HL-60/S4 treated with phorbol 12-myristate 13-acetate at 8.2 ng/mL for 4 days and 3 days (cell line): ENCODE data around the gene TM7SF2.

ENCODE experiments used
- in situ Hi-C: fragments of 300-500 bp; cut with MboI; formaldehyde crosslinking; loops from 2 replicates; pipeline ENCODE4 v1.15.0; 2022; ENCODE audit warnings: low sequenced_read_pairs

Gene TM7SF2

DNA sequence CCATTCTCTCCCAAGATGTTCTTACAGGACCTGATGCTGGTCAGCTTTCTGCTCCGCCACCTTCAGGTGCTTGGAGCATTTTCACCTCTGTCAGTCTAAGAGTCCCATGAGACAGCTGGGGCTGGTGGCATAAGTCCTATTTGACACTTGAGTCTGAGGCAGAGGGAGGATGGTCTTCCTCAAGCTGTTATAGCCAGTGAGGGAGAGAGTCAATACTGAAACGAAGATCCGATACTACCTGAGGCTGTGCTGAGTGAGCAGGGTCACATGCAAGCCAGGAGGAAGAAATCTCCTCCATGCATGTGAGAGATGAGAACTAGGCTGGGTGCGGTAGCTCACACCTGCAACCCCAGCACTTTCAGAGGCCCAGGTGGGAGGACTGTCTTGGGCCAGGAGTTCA, 22.1 kb upstream of the TM7SF2 start:
- in situ Hi-C loops: no loop called here

DNA sequence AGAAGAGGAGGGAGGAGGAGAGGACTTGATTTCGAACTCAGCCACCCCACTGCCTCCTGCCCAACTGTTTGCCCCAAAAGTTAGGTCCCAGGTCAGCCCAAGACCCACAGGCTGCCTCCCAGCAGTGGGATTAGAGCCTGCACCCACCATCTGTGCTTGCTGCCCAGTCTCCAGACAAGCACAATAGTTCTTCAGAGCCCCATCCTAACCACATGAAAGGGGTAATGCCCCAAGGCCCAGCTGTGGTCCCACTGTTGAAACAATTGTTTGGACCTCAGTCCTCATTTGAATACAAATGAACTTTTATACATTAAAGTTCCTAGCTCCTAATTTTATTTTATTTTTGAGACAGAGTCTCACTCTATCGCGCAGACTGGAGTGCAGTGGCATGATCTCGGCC, 21.0 kb upstream of the TM7SF2 start:
- in situ Hi-C loops: no loop called here

- in situ Hi-C loops: no loop called here
These were observed 16.2 kb upstream of the TM7SF2 start for GRCh38 chr11:65095427-65095826.

DNA sequence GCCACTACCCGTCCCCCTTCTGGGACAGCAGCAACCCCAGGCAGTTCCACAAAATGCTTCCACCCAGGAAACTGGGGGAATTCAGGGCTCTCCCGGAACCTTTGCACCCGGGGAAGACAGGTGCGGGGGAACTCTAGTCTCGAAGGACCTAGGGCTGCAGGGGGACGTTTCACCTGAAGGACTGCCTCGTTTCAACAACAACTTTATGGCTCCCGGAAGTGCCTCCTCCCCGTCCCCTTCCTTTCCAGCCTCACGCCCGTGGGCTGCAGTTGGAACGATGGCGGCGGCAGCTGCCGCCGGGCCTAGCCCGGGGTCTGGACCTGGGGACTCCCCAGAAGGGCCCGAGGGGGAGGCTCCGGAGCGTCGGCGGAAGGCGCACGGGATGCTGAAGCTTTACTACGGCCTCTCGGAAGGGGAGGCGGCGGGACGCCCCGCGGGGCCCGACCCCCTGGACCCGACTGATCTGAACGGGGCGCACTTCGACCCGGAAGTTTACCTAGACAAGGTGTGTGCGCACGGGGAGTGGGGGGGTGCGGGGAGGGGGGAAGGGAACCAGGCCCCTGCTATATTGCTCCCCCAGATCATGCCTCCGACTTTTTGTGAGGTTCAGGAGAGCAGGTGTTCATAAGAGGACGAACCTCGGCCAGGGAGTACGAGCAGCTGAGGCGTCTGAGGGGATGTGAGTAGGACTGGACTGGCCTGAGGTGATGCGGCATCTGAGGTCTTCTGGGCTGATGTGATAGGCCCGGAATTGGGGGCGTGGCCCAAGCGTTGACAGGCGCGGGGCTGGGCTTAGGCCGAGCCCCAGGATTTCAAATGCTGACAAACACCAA, 15.5 kb upstream of the TM7SF2 start, which contains the start of gene VPS51:
VPS51 (plus strand) TSS at position 241 of the 833 bp plus-strand sequence; CDS start at position 278, 37 bp downstream.
- in situ Hi-C loops: no loop called here

- in situ Hi-C loops: no loop called here
These were observed 14.7 kb upstream of the TM7SF2 start for GRCh38 chr11:65096926-65097325.

- in situ Hi-C loops: no loop called here
These were observed 10.9 kb upstream of the TM7SF2 start for GRCh38 chr11:65100674-65101350.

GRCh38 chr11:65102142-65103095, 9.3 kb upstream of the TM7SF2 start:
- in situ Hi-C loops: no loop called here

GRCh38 chr11:65103476-65103875, 8.2 kb upstream of the TM7SF2 start:
- in situ Hi-C loops: no loop called here

DNA sequence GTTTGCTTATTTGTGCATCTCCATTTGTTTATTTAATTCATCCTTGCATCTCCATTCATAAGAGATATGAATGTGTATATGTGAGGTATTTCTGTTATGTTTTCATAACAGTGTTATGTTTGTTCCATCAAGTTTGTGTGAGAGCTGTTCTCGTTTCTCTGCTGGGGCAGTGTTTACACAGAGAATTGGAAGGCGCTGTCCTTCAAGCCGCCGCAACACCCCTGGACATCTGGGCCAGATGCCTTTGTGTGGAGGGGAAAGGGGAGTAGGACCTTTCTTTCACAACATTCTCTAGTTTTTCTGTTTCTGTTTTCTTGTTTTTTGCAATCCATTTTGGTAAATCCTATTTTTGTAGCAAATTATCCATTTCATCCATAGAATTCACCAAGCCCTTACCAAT, 7.0 kb upstream of the TM7SF2 start:
- in situ Hi-C loops: no loop called here

DNA sequence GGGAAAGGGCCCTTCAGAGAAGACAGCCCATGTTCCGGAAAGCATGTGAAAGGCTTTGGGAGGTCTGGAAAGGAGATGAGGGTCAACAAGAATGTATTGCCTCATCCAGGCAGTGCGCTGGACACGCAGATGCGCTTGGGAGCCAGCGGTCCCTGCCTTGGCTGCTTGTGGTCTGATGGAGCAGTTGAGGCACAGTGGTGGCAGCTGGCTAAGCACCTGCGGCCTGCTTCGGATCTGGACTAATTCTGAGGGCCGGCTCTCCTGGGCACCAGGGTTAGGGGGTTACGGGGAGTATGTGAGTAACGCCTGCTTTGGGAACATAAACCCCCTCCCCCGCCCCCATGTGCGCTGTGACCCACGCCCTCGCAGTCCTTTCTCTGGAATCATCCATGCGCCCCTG, 4.6 kb upstream of the TM7SF2 start:
- in situ Hi-C loops: no loop called here

GRCh38 chr11:65107751-65108468, 3.8 kb upstream of the TM7SF2 start:
- in situ Hi-C loops: no loop called here

DNA sequence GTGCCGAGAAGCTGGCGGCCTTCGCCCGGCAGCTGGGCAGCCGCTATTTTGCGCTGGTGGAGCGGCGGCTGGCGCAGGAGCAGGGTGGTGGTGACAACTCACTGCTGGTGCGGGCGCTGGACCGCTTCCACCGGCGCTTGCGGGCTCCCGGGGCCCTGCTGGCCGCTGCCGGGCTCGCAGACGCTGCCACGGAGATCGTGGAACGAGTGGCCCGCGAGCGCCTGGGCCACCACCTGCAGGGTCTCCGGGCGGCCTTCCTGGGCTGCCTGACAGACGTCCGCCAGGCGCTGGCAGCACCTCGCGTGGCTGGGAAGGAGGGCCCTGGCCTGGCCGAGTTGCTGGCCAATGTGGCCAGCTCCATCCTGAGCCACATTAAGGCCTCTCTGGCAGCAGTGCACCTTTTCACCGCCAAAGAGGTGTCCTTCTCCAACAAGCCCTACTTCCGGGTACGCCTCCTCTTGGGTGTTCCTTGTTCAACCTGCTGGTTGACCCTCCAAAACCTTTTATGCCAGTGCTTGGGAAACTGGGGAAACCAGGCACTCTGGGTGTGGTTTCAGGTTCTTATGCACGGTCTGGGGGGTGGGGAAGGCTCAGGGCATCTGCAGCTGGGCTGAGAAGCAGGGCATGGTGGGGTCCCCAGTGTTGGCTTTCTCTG, 3.1 kb upstream of the TM7SF2 start:
- in situ Hi-C loops: no loop called here

GRCh38 chr11:65109231-65110198, 2.2 kb upstream of the TM7SF2 start:
- in situ Hi-C loops: no loop called here

- in situ Hi-C loops: no loop called here
These were observed 1.3 kb upstream of the TM7SF2 start for GRCh38 chr11:65110354-65110861.

DNA sequence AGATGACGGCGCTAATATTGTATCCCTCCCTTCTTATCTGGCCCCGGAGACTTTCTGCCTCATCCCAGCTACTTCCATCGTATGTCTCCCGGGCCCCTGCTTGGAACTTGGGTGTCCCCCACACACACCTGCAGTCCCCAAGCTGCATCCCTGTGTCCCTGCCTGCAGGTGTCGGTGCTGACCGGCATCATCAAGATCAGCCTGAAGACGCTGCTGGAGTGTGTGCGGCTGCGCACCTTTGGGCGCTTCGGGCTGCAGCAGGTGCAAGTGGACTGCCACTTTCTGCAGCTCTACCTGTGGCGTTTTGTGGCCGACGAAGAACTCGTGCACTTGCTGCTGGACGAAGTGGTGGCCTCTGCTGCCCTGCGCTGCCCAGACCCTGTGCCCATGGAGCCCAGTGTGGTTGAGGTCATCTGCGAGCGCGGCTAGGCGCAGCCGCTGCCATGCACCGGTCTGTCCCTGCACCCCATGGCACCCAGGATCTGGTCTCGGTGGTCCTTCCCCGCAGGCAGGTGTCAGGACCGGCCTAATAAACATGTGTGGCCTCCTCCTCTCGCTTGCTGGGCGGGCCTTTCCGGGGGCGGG, 421 bp upstream of the TM7SF2 start:
- in situ Hi-C loops: no loop called here

GRCh38 chr11:65112546-65113360, 1.1 kb downstream of the TM7SF2 start:
- in situ Hi-C loops: no loop called here

DNA sequence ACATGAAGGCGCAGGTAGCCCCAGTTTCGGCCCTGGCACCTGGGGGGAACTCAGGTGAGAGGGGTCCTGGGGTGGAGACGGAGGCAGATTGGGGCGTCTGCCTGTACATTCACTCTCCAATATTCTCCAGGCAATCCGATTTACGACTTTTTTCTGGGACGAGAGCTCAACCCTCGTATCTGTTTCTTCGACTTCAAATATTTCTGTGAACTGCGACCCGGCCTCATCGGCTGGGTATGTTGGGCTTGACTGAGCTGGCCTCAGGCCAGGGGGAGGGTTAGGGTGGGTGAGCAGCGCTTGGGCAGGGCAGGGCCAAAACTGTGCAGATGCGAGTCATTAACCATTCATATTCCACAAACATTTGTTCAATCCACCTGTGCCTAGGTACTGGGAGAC, 1.7 kb downstream of the TM7SF2 start:
- in situ Hi-C loops: no loop called here
